IMR-90 (cell line): Measurements from ENCODE around the gene GNAI1. TPM values are rescaled to one million over a fixed set of nuclear protein-coding genes. Genes with fewer than 3 reads are reported as not detected.

Source experiments
- ATAC-seq: fragments of 200-7000 bp; cut with Tn5 transposase; 2 replicates; pipeline ENCODE4 v1.9.1; 2020; ENCODE audit warnings: low read depth, mild to moderate bottlenecking, moderate library complexity
- BruUV-seq: library from RNA; stranded (reverse); fragments of 400-500 nt; replicated peaks from 2 replicates; lab custom pipeline; 2021; lab: Mats Ljungman, UMichigan
- CTCF ChIA-PET: fragments of 300-600 bp; formaldehyde crosslinking; extraction: SDS; loops from one replicate; lab custom pipeline; 2021; ENCODE audit warnings: antibody characterized with exemption; lab: Yijun Ruan, JAX
- POLR2A ChIA-PET: fragments of 300-600 bp; sonication (Branson Sonifier 250); formaldehyde crosslinking; loops from one replicate; lab custom pipeline; 2022; ENCODE audit warnings: antibody characterized with exemption; ENCODE audit not compliant: unreplicated experiment; lab: Charles Lee
- DNase-seq: peaks from one replicate; pipeline ENCODE4 v3.0.0; 2013
- H2AFZ ChIP-seq: replicated peaks from 2 replicates; pipeline ENCODE3; 2013; ENCODE audit warnings: low read length, mild to moderate bottlenecking; ENCODE audit not compliant: poor library complexity
- H2AK5ac ChIP-seq: 2 replicates; pipeline ENCODE4 v1.6.1; 2013; ENCODE audit warnings: low read depth, low read length, inconsistent platforms
- H2AK9ac ChIP-seq: replicated peaks from 2 replicates; pipeline ENCODE3; 2013; ENCODE audit warnings: mild to moderate bottlenecking, low read depth, low read length, moderate library complexity; ENCODE audit not compliant: poor library complexity
- H2BK120ac ChIP-seq: 2 replicates; pipeline ENCODE4 v1.6.1; 2013; ENCODE audit warnings: low read depth, low read length, inconsistent platforms
- H2BK15ac ChIP-seq: 3 replicates; pipeline ENCODE4 v1.6.1; 2013; ENCODE audit warnings: low read depth, low read length, inconsistent platforms
- H2BK20ac ChIP-seq: 2 replicates; pipeline ENCODE4 v1.6.1; 2013; ENCODE audit warnings: low read depth, mild to moderate bottlenecking, inconsistent platforms, low read length, moderate library complexity
- H2BK5ac ChIP-seq: 2 replicates; pipeline ENCODE4 v1.6.1; 2013; ENCODE audit warnings: mild to moderate bottlenecking, low read depth, low read length, inconsistent platforms; ENCODE audit not compliant: poor library complexity, severe bottlenecking
- H3K14ac ChIP-seq: replicated peaks from 2 replicates; pipeline ENCODE4 v1.6.1; 2013; ENCODE audit warnings: low read depth, low read length, inconsistent platforms
- H3K18ac ChIP-seq: 2 replicates; pipeline ENCODE4 v1.6.1; 2013; ENCODE audit warnings: low read depth, low read length, control low read depth
- H3K23ac ChIP-seq: 2 replicates; pipeline ENCODE4 v1.6.1; 2013; ENCODE audit warnings: low read depth, low read length, inconsistent platforms
- H3K27ac ChIP-seq: 2 replicates; pipeline ENCODE4 v1.5.1; 2013; ENCODE audit warnings: mild to moderate bottlenecking, control low read depth, low read length; ENCODE audit not compliant: insufficient read depth
- H3K27me3 ChIP-seq: 2 replicates; pipeline ENCODE4 v1.6.1; 2013; ENCODE audit warnings: low read length; ENCODE audit not compliant: control insufficient read depth, insufficient read depth
- H3K36me3 ChIP-seq: 2 replicates; pipeline ENCODE4 v1.6.1; 2013; ENCODE audit warnings: low read length, mixed read lengths; ENCODE audit not compliant: control insufficient read depth, insufficient read depth
- H3K4ac ChIP-seq: 2 replicates; pipeline ENCODE4 v1.6.1; 2013; ENCODE audit warnings: low read depth, low read length, inconsistent platforms
- H3K4me1 ChIP-seq: 2 replicates; pipeline ENCODE4 v1.6.1; 2013; ENCODE audit warnings: low read length, mixed read lengths; ENCODE audit not compliant: control insufficient read depth, insufficient read depth
- H3K4me2 ChIP-seq: 2 replicates; pipeline ENCODE4 v1.6.1; 2013; ENCODE audit warnings: low read depth, mild to moderate bottlenecking, control low read depth, low read length, moderate library complexity
- H3K4me3 ChIP-seq: 2 replicates; pipeline ENCODE4 v1.5.1; 2013; ENCODE audit warnings: low read depth, mild to moderate bottlenecking, control low read depth, low read length, moderate library complexity; ENCODE audit not compliant: insufficient read depth
- H3K56ac ChIP-seq: 2 replicates; pipeline ENCODE4 v1.6.1; 2013; ENCODE audit warnings: low read length, inconsistent platforms; ENCODE audit not compliant: insufficient read depth; ENCODE audit errors: extremely low read depth
- H3K79me1 ChIP-seq, 2 experiments: 2 replicates each; pipeline ENCODE4 v1.6.1; 2013; ENCODE audit warnings: low read length in 2 of 2, inconsistent platforms in 1 of 2, low read depth in 1 of 2
- H3K9ac ChIP-seq: 2 replicates; pipeline ENCODE4 v1.6.1; 2013; ENCODE audit warnings: low read depth, low read length, control low read depth
- H3K9me1 ChIP-seq: 2 replicates; pipeline ENCODE4 v1.6.1; 2013; ENCODE audit warnings: low read length, inconsistent platforms; ENCODE audit not compliant: insufficient read depth
- H3K9me3 ChIP-seq: 2 replicates; pipeline ENCODE4 v1.6.1; 2013; ENCODE audit warnings: low read length; ENCODE audit not compliant: control insufficient read depth, insufficient read depth
- H4K20me1 ChIP-seq: 2 replicates; pipeline ENCODE4 v1.6.1; 2013; ENCODE audit warnings: low read length, inconsistent platforms; ENCODE audit not compliant: insufficient read depth
- H4K5ac ChIP-seq: 2 replicates; pipeline ENCODE4 v1.6.1; 2013; ENCODE audit warnings: mild to moderate bottlenecking, low read depth, low read length, control low read depth
- H4K8ac ChIP-seq, 2 experiments: 2 replicates each; pipeline ENCODE4 v1.6.1; 2013; ENCODE audit warnings: low read depth in 2 of 2, low read length in 2 of 2, control low read depth in 1 of 2, inconsistent platforms in 1 of 2
- H4K91ac ChIP-seq: 2 replicates; pipeline ENCODE4 v1.6.1; 2013; ENCODE audit warnings: low read depth, low read length, inconsistent platforms; ENCODE audit not compliant: insufficient read depth
- BHLHE40 ChIP-seq: fragments of 150-350 bp; IDR thresholded peaks from 2 replicates; pipeline ENCODE4 v1.6.1; 2016; ENCODE audit warnings: mild to moderate bottlenecking, low read depth, low read length
- CEBPB ChIP-seq: IDR thresholded peaks from 2 replicates; pipeline ENCODE4 v1.6.1; 2012; ENCODE audit warnings: low read depth, low read length, improper control_type of control experiment
- CTCF ChIP-seq: conservative IDR thresholded peaks from 2 replicates; pipeline ENCODE4 v1.5.1; 2012; ENCODE audit warnings: mild to moderate bottlenecking, low read depth, low read length, improper control_type of control experiment
- ELK1 ChIP-seq: fragments of 150-350 bp; IDR thresholded peaks from 2 replicates; pipeline ENCODE4 v1.6.1; 2016; ENCODE audit warnings: low read depth, mild to moderate bottlenecking, low read length, moderate library complexity, borderline replicate concordance
- FOS ChIP-seq: fragments of 150-350 bp; IDR thresholded peaks from 2 replicates; pipeline ENCODE4 v1.6.1; 2016; ENCODE audit warnings: low read depth, low read length
- MAFK ChIP-seq: IDR thresholded peaks from 2 replicates; pipeline ENCODE4 v1.6.1; 2012; ENCODE audit warnings: low read depth, low read length, improper control_type of control experiment
- MAZ ChIP-seq: IDR thresholded peaks from 2 replicates; pipeline ENCODE4 v1.6.1; 2012; ENCODE audit warnings: low read depth, mild to moderate bottlenecking, low read length, improper control_type of control experiment, moderate library complexity, borderline replicate concordance
- MXI1 ChIP-seq: IDR thresholded peaks from 2 replicates; pipeline ENCODE4 v1.6.1; 2012; ENCODE audit warnings: low read depth, mild to moderate bottlenecking, low read length, moderate library complexity, borderline replicate concordance
- NFE2L2 ChIP-seq: fragments of 150-350 bp; IDR thresholded peaks from 2 replicates; pipeline ENCODE4 v1.6.1; 2016; ENCODE audit warnings: low read depth, mild to moderate bottlenecking, low read length
- POLR2A ChIP-seq: IDR thresholded peaks from 2 replicates; pipeline ENCODE4 v1.6.1; 2012; ENCODE audit warnings: mild to moderate bottlenecking, low read depth, low read length
- RCOR1 ChIP-seq: IDR thresholded peaks from 2 replicates; pipeline ENCODE4 v1.6.1; 2012; ENCODE audit warnings: mild to moderate bottlenecking, low read length, improper control_type of control experiment; ENCODE audit not compliant: insufficient replicate concordance
- RFX5 ChIP-seq: IDR thresholded peaks from 2 replicates; pipeline ENCODE4 v1.8.0; 2012; ENCODE audit warnings: low read depth, mild to moderate bottlenecking, low read length, moderate library complexity
- SMC3 ChIP-seq: fragments of 150-350 bp; IDR thresholded peaks from 2 replicates; pipeline ENCODE4 v1.6.1; 2016; ENCODE audit warnings: low read depth, mild to moderate bottlenecking, antibody characterized with exemption, low read length, moderate library complexity
- USF2 ChIP-seq: fragments of 150-350 bp; IDR thresholded peaks from 2 replicates; pipeline ENCODE4 v1.6.1; 2017; ENCODE audit warnings: mild to moderate bottlenecking, antibody characterized with exemption, low read length, low read depth
- WGBS, 2 experiments: methylation state at CpG; one replicate each; pipeline versions ENCODE4 v1.1.5 to v1.1.7; 2013; ENCODE audit warnings: missing lambda C conversion rate in 2 of 2; ENCODE audit not compliant: insufficient read length in 1 of 2; ENCODE audit errors: extremely low coverage in 2 of 2; 5-methylcytosine and 5-hydroxymethylcytosine counted together
- dilution Hi-C: fragments of 300-500 bp; cut with HindIII; formaldehyde crosslinking; loops from one replicate; pipeline ENCODE4 v1.14.3; 2018; ENCODE audit warnings: low sequenced_read_pairs; ENCODE audit not compliant: unreplicated experiment
- in situ Hi-C: fragments of 300-500 bp; cut with MboI; formaldehyde crosslinking; loops from 3 replicates; pipeline ENCODE4 v1.14.3; 2019; ENCODE audit warnings: low sequenced_read_pairs, inconsistent platforms, mixed read lengths
- intact Hi-C: fragments of 100-400 bp; cut with micrococcal nuclease; formaldehyde crosslinking; loops from 2 replicates; pipeline ENCODE4 v1.10.0; 2022
- polyA plus RNA-seq, 3 experiments: library from polyadenylated mRNA; depleted of rRNA; stranded (reverse); fragments of >200 nt; gene quantifications; 2 replicates each; pipeline ENCODE4 v1.2.3, GENCODE V29; 2012; ENCODE audit warnings: low replicate concordance in 1 of 3
- total RNA-seq: library from RNA; depleted of rRNA; stranded (reverse); fragments of >200 nt; gene quantifications from 2 replicates; pipeline ENCODE4 v1.2.3, GENCODE V29; 2012

Gene GNAI1
- total and polyA plus RNA-seq, 2 of the 4 experiments (the other 2 are of a cell fraction) = 21.1 to 26.5 TPM

GRCh38 chr7:80204919-80205318 lies 70.3 kb downstream of the GNAI1 start:
- no TSS peak for BruUV-seq
- intact Hi-C loops = no loop called here

More at GRCh38 chr7:80204919-80205318, 70.3 kb downstream of the GNAI1 start:
- H2BK5ac ChIP-seq = no peak overlapping the region
- ATAC-seq (no peak), DNase-seq (no peak)
- H2AFZ ChIP-seq = no peak overlapping the region
- no peak overlapping the region for H3K18ac ChIP-seq
- H2BK120ac ChIP-seq = no peak overlapping the region
- no peak overlapping the region for H2AK9ac ChIP-seq
- no peak overlapping the region for H4K8ac ChIP-seq
- no peak overlapping the region for H3K4me2 ChIP-seq
- 0 out of 2 replicates have a peak, but pooled peaks cover 2% of the 10 kb centered on the region for H3K4me1 ChIP-seq
- no peaks in the 10 kb centered on the region for H3K27me3 ChIP-seq
- no peaks in the 10 kb centered on the region for H3K9me3 ChIP-seq
- ChIA-PET POLR2A (no interaction called here), CTCF (no interaction called here)
- peaks cover 18% of the 10 kb centered on the region for H3K36me3 ChIP-seq
- no peak overlapping the region for H2BK20ac ChIP-seq
- H4K20me1 ChIP-seq = no peaks in the 10 kb centered on the region; the same call in 1 of the 2 replicates
- H4K5ac ChIP-seq = no peak overlapping the region
- dilution Hi-C loops (loop anchor here (10.0 kb wide), 1 partner anchor 100 kb away; no protein-coding TSS in a partner anchor), in situ Hi-C loops (no loop called here)
- H3K27ac ChIP-seq = no peak overlapping the region
- H3K56ac ChIP-seq = no peak overlapping the region
- peaks cover 0 to 22% of the 10 kb centered on the region in 2 experiments; a peak in 3 of 4 replicates for H3K79me1 ChIP-seq
- no peak overlapping the region for H3K23ac ChIP-seq
- no peak overlapping the region for H3K4me3 ChIP-seq
- TF ChIP-seq MXI1 (no peak), RFX5 (no peak), FOS (no peak), SMC3 (no peak), CTCF (no peak), USF2 (no peak), MAFK (no peak), NFE2L2 (no peak), POLR2A (no peak), ELK1 (no peak), CEBPB (no peak), RCOR1 (no peak), MAZ (no peak), BHLHE40 (no peak)
- no peak overlapping the region for H2AK5ac ChIP-seq
- no CpG with 5 or more reads among the region's 1 CpG for WGBS, 2 experiments
- no peak overlapping the region for H2BK15ac ChIP-seq
- no peak overlapping the region for H3K4ac ChIP-seq
- H3K9ac ChIP-seq = no peak overlapping the region
- H3K14ac ChIP-seq = no peak overlapping the region
- H4K91ac ChIP-seq = no peak overlapping the region
- H3K9me1 ChIP-seq = no peaks in the 10 kb centered on the region
